Lower leg skin (tissue), 4 donors: Measurements from ENCODE around the gene FAM217A. TPM values are rescaled to one million over a fixed set of nuclear protein-coding genes. Genes with fewer than 3 reads are reported as not detected.
A peak's percentile ranks its signal among the peaks of the same experiment; 100 is the strongest.

ENCODE experiments used
- DNase-seq, 2 donors: peaks; one replicate each; pipeline ENCODE4 v3.0.0-alpha.2; 2019; ENCODE audit warnings: low spot score in 2 of 2
- H3K4me3 ChIP-seq: fragments of 200-600 bp; sonication (generic); 2 replicates; pipeline ENCODE4 v1.5.1; 2017; ENCODE audit warnings: mild to moderate bottlenecking, low read depth; ENCODE audit not compliant: poor library complexity, severe bottlenecking
- POLR2A ChIP-seq, 2 donors: fragments of 450-650 bp; IDR thresholded peaks; one replicate each; pipeline ENCODE4 v1.6.1; 2016 to 2017; ENCODE audit warnings: antibody characterized with exemption in 2 of 2, mild to moderate bottlenecking in 1 of 2, moderate library complexity in 1 of 2
- WGBS, 2 donors: methylation state at CpG; one replicate each; pipeline ENCODE4 v1.1.5; 2018; 5-methylcytosine and 5-hydroxymethylcytosine counted together
- intact Hi-C: fragments of 100-400 bp; cut with DNase I; formaldehyde crosslinking; loops from one replicate; pipeline ENCODE4 v1.15.0; 2023; ENCODE audit warnings: low total_unique reads
- total RNA-seq, 4 donors: library from RNA; depleted of rRNA; stranded (reverse); fragments of >200 nt; gene quantifications; one replicate each; pipeline ENCODE4 v1.1.0, GENCODE V29; 2016
- TF ChIP-seq, protein P1 (sequence below), 3 donors: fragments of 450-650 bp; IDR thresholded peaks; one replicate each; pipeline ENCODE4 v1.5.1; 2016; ENCODE audit warnings: antibody characterized with exemption in 3 of 3, mild to moderate bottlenecking in 3 of 3, moderate library complexity in 2 of 3

FAM217A gene
- total RNA-seq, 4 donors from 2014 or later, result not detected

DNA sequence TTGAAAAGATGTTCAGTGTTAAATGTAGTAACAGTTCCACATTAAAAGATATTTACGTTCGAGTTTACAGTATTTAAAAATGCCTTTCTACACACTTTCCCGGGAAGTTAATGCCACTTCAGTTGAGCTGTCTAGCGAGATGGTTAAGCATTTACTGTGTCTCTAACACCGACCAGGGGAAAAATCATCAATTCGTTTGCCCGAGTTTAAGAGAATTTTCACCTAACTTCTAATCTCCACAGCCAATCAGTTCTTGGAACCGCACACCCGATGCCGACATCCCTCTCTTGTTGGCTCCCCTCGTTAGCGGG, 58.2 kb downstream of the FAM217A start:
- peak overlapping the region; percentile 7 for H3K4me3 ChIP-seq
- intact Hi-C loops, result no loop called here
- no peak for DNase-seq
- 2% methylated on average over 12 of the region's 12 CpGs for WGBS, 2 donors
- no peak for TF ChIP-seq POLR2A (IDR thresholded peaks at IDR 0.05)
- TF ChIP-seq, protein P1, sequence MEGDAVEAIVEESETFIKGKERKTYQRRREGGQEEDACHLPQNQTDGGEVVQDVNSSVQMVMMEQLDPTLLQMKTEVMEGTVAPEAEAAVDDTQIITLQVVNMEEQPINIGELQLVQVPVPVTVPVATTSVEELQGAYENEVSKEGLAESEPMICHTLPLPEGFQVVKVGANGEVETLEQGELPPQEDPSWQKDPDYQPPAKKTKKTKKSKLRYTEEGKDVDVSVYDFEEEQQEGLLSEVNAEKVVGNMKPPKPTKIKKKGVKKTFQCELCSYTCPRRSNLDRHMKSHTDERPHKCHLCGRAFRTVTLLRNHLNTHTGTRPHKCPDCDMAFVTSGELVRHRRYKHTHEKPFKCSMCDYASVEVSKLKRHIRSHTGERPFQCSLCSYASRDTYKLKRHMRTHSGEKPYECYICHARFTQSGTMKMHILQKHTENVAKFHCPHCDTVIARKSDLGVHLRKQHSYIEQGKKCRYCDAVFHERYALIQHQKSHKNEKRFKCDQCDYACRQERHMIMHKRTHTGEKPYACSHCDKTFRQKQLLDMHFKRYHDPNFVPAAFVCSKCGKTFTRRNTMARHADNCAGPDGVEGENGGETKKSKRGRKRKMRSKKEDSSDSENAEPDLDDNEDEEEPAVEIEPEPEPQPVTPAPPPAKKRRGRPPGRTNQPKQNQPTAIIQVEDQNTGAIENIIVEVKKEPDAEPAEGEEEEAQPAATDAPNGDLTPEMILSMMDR (IDR thresholded peaks at IDR 0.05), result no peak

DNA sequence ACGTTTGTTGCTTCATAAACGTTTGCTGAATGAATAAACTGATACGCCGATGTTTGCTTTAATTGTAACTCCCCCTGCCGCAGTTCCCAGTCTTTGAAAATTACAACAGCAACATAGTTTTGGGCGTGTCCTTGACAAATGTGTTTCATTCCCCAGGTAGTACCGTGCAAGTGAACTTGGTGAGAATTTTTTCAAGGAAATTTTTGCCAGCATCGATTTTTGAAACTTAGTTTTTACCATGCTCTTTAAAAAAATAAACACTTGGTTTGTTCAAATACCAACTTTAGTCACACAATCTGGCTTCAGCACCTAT, 60.1 kb downstream of the FAM217A start:
- no peak for DNase-seq
- 1 to 3% methylated on average over 8 of the region's 8 CpGs for WGBS, 2 donors
- TF ChIP-seq POLR2A (IDR thresholded peaks at IDR 0.05), result no peak
- intact Hi-C loops, result no loop called here
- H3K4me3 ChIP-seq, result no peak overlapping the region

Other genes starting within 250 kb of the FAM217A start
- gene FAM50B, start 229.8 kb downstream of the FAM217A start, total RNA-seq, result 10 to 100 TPM; 11.4 to 16.1 (median 13.9) TPM
- gene ECI2, start 56.4 kb upstream of the FAM217A start, total RNA-seq, result 10 to 100 TPM; 22.8 to 35.4 (median 30.2) TPM